Activated naive CD8-positive, alpha-beta T cell treated with anti-CD3 and anti-CD28 coated beads, Interleukin-2, amount 50 U/mL, for 16 hours (primary cell): ENCODE results near the gene SON.
A peak's percentile ranks its signal among the peaks of the same experiment; 100 is the strongest.
"Not testable (repeated sequence)": the region's sequence is repeated elsewhere in the genome, so short reads cannot be mapped to it uniquely, and the experiment has no call there.

Experiments
- DNase-seq: peaks from one replicate; pipeline ENCODE4 v3.0.0-alpha.2; 2020; ENCODE audit warnings: low read depth, low spot score

The SON gene

DNA sequence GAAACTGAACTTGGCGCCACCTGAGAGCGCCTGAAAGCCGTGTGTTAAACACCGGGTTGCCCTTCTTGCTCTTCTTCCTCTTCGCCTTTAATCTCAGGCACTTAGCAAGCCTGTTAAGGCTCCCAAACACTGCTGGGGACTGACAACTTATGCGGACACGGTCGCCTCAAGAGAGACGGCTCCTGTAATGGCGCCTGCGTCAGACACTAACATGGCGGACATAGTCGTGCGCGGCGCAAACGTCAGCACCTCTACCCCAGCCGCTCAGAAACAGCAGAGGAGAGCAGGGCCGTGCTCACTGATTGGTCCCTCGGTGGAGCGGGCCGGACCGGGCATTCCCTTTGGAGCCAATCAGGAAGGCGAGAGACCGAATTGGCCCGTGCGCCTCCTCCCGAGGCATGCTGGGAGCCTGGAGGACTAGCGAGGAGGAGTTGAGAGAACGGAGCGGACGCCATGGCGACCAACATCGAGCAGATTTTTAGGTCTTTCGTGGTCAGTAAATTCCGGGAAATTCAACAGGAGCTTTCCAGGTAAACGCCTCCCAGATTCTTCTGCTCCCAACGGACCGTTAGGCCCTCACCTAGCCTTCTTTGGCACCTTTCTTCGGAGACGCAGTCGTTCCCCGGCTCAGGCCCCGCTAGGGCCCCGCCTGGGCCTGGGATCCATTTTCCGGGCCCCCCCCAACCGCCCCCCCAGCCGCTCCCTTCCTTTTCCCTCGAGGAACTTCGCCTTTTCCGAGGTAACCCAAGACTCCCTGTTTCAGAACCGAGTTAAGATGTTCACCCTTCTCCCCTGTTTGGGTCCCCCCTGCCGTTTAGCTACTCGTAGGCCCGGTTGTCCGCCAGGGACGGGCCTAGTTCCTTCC, at the start of gene SON:
Gene SON, plus strand, starts transcription at position 399 of the 865 bp plus-strand sequence. Its CDS starts 55 bp downstream, at position 454.
- DNase-seq = peak; percentile 94

GRCh38 chr21:33493756-33494155, 49.1 kb upstream of the SON start:
- no peak for DNase-seq

GRCh38 chr21:33495743-33496142, 47.1 kb upstream of the SON start:
- DNase-seq = no peak

DNA sequence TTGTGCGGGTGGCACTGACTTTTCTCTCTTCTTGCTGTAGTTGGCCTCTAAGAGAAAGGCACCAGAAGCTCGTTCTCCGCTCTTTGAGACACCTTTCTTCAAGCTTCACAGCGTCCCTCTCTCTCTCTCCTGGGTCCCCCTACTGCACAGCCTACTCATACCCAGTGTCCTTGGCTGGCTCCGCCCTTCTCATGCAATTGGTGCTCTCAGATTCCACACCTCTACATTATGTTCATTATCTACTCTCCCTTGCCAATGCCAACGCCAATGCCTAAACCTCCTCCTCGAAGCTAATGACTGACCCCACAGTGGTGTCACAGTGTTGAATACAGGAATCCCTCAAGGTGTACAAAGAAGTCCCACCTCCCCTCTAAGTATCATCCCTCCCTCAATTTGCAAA, 46.5 kb upstream of the SON start:
- DNase-seq = no peak

DNA sequence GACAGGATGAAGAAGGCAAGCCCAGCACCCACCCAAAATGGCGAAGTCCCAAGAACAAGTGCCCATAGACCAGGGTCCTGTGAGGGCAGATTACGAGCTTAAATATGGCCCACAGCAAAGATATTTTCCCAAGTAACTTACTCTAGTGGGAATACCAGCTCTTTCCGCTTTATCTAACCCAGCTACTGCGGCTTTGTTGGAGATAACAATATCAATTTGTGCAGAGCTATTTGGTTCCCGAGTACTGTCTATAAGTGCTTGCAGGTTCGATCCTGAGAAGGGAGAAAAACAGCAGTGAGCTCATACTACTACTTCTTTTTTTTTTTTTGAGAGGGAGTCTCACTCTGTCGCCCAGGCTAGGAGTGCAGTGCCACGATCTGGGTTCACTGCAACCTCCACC, 37.0 kb upstream of the SON start:
- no peak for DNase-seq

- not testable (repeated sequence) for DNase-seq
Observed at GRCh38 chr21:33507003-33507402, 35.8 kb upstream of the SON start.

GRCh38 chr21:33510826-33511225, 32.0 kb upstream of the SON start:
- DNase-seq = no peak

DNA sequence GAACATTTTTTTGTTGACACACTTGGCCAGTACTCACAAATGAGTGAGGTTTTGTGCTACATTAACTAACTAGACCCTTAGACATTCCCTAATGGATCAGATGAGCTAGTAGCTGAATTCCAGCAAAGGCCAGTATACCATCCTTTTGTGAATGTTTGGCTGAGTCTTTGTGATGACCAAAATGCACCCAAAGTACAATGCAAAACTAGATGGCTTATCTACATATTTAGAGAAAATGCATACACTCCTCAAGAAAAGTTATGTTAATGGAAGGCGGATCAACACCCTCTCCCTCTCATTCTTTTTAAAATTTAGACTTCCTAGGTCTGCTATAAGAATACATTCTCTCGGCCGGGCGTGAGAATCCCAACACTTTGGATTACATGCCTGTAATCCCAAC, 31.2 kb upstream of the SON start:
- DNase-seq = no peak

DNA sequence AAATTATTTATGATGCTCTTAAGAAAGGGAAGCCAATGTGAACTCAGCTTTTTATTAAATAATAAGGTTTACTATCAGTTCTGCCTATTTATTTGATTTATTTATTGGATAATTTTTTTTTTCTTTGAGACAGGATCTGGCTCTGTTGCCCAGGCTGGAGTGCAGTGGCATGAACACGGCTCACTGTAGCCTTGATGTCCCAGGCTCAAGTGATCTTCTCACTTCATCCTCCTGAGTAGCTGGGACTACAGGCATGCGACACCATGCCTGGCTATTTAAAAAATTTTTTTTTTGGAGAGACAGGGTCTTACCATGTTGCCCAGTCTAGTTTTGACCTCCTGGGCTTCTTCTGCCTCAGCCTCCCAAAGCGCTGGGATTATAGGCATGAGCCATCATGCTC, 30.4 kb upstream of the SON start:
- no peak for DNase-seq

- DNase-seq = no peak
Observed at GRCh38 chr21:33514229-33514628, 28.6 kb upstream of the SON start.

GRCh38 chr21:33518899-33519298, 23.9 kb upstream of the SON start:
- DNase-seq = no peak

DNA sequence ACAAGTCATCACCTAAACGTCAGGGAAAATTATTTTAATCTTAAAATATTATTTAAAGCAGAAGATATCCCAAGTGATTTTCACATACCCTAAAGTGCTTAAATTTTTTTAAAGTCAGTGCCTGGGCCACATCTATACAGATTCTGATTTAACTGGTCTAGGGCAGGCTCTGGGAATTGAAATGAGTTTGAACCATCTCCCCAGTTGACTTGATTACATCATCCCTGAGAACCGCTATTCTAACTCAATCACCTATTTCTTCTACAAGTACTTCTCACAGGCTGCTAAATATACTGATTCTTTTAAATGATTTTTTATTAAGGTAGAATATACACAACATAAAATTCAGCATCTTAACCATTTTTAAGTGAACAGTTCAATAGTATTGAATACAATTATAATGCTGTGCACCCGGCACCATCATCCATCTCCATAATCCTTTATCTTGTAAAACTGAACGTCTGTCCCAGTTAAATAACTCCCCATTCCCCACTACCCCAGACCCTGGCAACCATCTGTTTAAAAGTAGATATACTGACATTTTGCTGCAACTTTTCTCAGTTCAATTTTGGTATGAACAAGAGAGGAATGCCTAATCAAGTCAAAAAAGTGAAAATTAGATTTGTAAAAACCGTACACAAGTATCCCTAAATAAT, 20.4 kb upstream of the SON start:
- DNase-seq = no peak

- no peak for DNase-seq
Observed at GRCh38 chr21:33522953-33523349, 19.9 kb upstream of the SON start.

DNA sequence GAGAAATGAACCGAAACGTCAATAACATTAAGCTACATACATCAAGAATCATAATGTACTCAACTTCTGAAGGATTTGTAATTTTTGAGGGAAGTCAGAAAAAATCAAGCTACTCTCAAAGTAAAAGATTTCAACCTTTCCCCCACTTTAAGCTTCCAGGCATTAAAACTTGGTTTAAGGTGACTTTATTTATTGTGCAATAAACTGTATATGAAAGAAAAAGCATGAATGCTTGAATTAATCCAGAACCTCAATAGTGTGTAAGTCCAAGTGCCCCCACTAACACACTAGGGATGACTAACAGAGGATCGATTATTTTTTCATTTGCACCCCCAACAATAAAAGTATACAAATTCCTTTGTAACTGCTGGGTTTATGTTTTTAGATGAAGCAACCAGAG, 11.8 kb upstream of the SON start:
- DNase-seq = no peak

DNA sequence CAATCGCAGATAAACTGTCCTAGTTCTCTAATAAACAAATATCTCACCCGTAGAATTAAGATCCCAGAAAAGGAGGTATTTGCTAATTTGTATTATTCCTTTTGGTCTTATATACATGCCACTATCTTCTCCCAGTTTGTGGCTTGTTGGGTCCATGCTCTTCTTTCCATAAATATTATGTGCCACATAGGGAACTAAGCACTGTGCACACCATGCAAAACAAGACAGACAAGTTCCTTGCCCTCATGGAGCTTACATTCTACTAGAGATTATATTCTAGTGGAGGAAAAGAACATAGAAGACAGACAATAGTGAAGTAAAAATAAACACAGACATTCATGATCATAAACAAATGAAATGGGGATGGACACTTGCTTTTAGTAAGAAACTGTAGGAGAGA, 5.6 kb upstream of the SON start:
- DNase-seq = no peak

GRCh38 chr21:33539616-33540015, 3.2 kb upstream of the SON start:
- no peak for DNase-seq

GRCh38 chr21:33540711-33541104, 2.1 kb upstream of the SON start:
- no peak for DNase-seq

GRCh38 chr21:33541105-33541711, 1.6 kb upstream of the SON start:
- no peak for DNase-seq

- peak; percentile 65 for DNase-seq
Observed at GRCh38 chr21:33541756-33542639, 840 bp upstream of the SON start, which contains the start of gene GART. GART (minus strand) TSS chr21:33542117; CDS start chr21:33539315, 2,802 bp downstream.

GRCh38 chr21:33543505-33544129, 779 bp downstream of the SON start:
- DNase-seq = peak; percentile 24
